AG09319 (cell line): Measurements from ENCODE around the gene RPP25L.

Experiments
- DNase-seq: peaks from one replicate; pipeline ENCODE4 v3.0.0-alpha.2; 2010; ENCODE audit warnings: low read depth; ENCODE audit errors: extremely low read depth
- TF ChIP-seq, protein P1 (sequence below): IDR thresholded peaks from 2 replicates; pipeline ENCODE4 v1.5.1; 2011; ENCODE audit warnings: low read depth, mild to moderate bottlenecking, inconsistent platforms, low read length, moderate library complexity

The RPP25L gene

DNA sequence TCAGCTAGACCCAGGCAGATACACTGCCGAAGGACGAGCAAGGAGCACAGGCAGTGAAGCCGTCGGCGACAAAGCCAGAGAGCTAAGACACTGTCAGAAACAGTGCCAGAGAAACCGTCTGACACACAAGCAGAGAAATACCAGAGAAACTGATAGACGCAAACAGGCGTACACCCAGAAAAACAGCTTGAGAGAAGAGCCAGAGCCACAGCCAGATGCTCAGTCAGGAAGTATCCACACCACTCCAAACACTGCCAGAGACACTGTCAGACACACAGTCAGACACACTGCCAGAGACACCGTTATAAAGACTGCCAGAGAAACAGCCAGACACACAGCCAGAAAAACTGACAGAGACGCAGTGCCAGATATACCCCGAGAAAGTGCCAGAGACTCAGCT, 41.5 kb downstream of the RPP25L start:
- TF ChIP-seq, protein P1, sequence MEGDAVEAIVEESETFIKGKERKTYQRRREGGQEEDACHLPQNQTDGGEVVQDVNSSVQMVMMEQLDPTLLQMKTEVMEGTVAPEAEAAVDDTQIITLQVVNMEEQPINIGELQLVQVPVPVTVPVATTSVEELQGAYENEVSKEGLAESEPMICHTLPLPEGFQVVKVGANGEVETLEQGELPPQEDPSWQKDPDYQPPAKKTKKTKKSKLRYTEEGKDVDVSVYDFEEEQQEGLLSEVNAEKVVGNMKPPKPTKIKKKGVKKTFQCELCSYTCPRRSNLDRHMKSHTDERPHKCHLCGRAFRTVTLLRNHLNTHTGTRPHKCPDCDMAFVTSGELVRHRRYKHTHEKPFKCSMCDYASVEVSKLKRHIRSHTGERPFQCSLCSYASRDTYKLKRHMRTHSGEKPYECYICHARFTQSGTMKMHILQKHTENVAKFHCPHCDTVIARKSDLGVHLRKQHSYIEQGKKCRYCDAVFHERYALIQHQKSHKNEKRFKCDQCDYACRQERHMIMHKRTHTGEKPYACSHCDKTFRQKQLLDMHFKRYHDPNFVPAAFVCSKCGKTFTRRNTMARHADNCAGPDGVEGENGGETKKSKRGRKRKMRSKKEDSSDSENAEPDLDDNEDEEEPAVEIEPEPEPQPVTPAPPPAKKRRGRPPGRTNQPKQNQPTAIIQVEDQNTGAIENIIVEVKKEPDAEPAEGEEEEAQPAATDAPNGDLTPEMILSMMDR: no peak
- no peak for DNase-seq

DNA sequence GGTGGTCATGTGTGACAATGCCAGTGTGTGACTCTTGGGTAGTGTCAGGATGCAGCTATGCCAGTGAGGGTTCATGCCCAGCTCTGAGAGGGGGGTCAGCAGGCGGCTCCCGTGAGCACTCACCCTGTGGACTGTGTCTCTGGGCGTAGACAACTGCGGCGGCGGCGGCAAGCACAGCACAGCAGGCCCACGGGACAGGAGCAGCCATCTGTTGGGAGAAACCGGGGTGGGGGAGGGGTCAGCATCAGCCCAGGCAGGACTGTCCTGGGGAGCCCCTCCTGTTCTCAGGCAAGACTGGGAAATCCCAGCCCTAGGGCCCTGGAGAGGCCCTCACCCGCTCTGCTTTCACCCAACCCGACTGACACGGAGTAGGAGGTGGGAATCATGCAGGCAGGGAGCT, 43.1 kb downstream of the RPP25L start:
- DNase-seq: no peak
- TF ChIP-seq, protein P1: no peak

DNA sequence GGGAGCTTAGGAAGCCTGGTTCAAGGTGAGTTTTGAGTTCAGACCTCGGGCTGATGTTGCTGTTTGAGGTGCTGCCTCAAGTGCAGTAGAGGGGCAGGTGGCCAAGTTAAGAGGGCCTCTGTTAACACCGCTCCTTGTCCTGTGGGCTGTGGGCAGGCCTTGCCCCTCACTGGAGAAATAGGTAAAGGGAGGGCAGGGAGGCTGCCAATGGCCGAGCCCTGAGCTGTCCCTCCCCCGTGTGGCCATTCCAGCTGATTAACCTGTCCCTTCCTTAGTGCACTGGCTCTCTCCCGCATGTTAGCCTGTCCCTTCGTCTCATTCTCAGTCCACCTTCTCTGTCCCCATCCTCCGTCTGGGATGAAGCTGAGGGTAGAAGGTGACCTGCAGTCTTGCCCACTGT, 43.8 kb downstream of the RPP25L start:
- DNase-seq: no peak
- TF ChIP-seq, protein P1: no peak

DNA sequence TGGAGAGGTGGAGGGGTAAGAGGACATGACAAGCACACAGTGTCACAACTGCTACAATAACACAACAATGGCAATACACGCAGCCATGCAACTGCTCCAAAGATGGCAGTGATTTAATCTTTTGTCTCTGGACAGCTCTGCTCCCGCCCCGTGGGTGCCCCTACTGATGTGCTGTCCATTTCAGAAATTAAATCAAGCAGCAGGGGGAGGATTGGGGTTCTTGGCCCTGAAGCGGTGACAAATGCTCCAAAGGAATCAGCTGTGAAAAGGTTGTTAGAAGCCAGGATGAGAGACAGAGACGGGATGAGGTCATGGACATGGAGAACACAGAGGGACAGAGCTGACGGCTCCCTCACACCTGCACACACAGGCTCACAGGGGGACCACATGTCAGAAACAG, 44.9 kb downstream of the RPP25L start:
- no peak for DNase-seq
- TF ChIP-seq, protein P1: no peak

DNA sequence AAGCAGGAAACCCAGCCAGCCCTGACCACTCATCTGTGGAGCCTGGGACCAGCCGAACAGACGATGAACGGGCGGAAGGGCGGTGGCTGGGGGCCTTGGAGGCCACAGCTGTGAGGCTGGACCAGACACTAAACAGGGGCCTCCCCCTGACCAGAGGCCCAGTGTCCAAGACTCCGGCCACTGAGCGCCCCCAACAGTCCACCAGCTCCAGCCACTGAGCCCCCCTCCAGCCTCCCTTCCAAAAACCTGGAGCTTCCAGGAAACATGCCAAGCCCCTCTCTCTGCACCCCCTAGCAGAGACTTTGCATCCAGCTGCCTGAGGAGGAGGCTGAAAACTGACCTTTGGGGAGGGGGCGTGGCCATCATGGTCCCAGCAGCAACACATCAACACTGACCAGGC, 45.6 kb downstream of the RPP25L start:
- TF ChIP-seq, protein P1: no peak
- DNase-seq: no peak

DNA sequence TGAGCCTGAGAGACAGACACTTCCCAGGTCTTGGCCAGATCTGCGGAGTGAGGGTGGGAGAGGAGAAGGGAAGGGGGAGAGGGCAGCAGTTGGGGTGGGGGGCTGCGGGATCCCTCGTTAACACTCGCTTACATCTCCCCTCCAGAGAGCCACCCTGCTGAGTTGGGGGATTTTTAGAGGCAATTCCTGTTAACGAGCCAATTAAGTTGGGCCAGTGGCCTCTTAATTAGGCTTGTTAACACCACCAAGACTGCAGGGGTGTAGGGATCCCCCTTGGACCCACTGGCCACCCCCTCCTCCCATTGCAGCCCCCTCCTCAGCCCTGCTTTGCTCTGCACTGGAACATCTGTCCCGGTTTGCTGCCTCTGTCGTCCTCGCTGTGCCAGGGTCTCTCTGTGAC, 46.0 kb downstream of the RPP25L start:
- DNase-seq: no peak
- TF ChIP-seq, protein P1: no peak

DNA sequence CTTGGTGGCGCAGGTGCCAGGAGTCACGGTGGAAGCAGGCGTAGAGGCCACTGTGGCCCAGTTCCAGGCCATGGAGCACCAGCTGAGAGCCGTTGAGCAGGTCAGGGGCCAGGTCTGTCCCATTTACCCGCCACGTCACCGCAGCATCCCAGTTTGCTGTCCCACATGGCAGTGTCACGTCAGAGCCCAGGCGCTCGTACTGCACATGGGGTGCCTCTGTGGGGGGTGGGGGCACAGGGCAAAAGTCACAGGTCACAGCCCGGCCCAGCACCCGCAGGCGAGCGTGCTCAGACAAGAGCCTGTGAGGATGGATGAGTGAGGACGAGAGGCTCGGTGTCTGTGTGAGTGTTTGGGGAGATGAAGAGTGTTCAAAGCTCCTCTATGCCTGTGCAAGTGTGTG, 47.3 kb downstream of the RPP25L start:
- TF ChIP-seq, protein P1: no peak
- no peak for DNase-seq
